ES-I3 (cell line): ENCODE results near the gene PPFIBP1.

ENCODE experiments used
- H3K36me3 ChIP-seq: 2 replicates; pipeline ENCODE4 v1.6.1; 2013; ENCODE audit warnings: mild to moderate bottlenecking, low read length, control low read depth, moderate library complexity; ENCODE audit not compliant: insufficient read depth
- H3K4me1 ChIP-seq: 2 replicates; pipeline ENCODE4 v1.6.1; 2013; ENCODE audit warnings: mild to moderate bottlenecking, control low read depth, low read length; ENCODE audit not compliant: insufficient read depth
- H3K9ac ChIP-seq: 2 replicates; pipeline ENCODE4 v1.6.1; 2013; ENCODE audit warnings: low read depth, mild to moderate bottlenecking, low read length, moderate library complexity
- H3K9me3 ChIP-seq: 2 replicates; pipeline ENCODE4 v1.6.1; 2013; ENCODE audit warnings: mild to moderate bottlenecking, low read length, moderate library complexity; ENCODE audit not compliant: control insufficient read depth, insufficient read depth

PPFIBP1 gene

DNA sequence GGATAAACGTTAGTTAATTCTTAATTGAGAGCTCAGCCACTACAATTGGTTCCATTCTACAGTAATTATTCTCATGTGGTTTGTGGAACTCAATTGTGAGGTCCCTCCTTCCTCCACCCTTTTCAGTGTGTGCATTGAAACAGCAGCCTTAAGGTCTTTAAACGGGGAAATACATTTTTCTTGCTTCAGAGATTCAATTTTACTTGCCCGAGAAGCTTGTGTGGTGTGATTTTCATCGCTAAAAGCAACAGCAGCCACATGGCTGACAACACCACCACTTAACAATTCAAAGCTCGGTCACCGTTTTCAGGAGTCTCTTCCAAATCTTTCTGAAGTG is 733 bp upstream of the PPFIBP1 start:
- H3K9ac ChIP-seq = peak overlapping the region; percentile 84
- peaks cover 23% of the 10 kb centered on the region for H3K4me1 ChIP-seq
- H3K36me3 ChIP-seq = no peaks in the 10 kb centered on the region
- no peaks in the 10 kb centered on the region for H3K9me3 ChIP-seq

GRCh38 chr12:27524494-27524835 is 459 bp downstream of the PPFIBP1 start:
- H3K9ac ChIP-seq = peak overlapping the region; percentile 84
- no peaks in the 10 kb centered on the region for H3K9me3 ChIP-seq
- H3K36me3 ChIP-seq = no peaks in the 10 kb centered on the region
- H3K4me1 ChIP-seq = peaks cover 23% of the 10 kb centered on the region

- Histone ChIP-seq H3K9ac (peak overlapping the region; percentile 84), H3K4me1 (peaks cover 23% of the 10 kb centered on the region), H3K9me3 (no peaks in the 10 kb centered on the region), H3K36me3 (no peaks in the 10 kb centered on the region)
Observed at GRCh38 chr12:27524839-27525753, 1.1 kb downstream of the PPFIBP1 start.

DNA sequence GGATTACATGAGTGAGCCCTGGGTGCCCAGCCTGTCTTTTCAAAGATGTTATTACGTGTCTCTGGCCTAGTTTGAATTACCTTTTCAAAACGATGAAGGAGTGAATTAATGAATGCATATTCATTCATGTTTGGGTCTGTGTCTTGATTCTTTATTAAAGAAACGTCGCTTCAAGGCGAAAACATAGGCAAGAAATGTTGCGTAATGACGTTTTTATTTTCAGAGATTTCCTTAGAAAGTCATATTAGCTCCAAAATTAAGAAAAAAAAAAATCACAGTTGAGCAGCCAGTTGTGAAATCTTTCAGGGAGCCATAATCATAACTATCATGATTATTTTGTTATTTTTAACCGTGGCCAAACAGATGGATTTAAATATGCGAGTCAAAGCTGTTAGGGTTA is 3.5 kb downstream of the PPFIBP1 start:
- peaks cover 12% of the 10 kb centered on the region for H3K4me1 ChIP-seq
- no peaks in the 10 kb centered on the region for H3K9me3 ChIP-seq
- no peak overlapping the region for H3K9ac ChIP-seq
- no peaks in the 10 kb centered on the region for H3K36me3 ChIP-seq

GRCh38 chr12:27528788-27529187 is 4.8 kb downstream of the PPFIBP1 start:
- no peak overlapping the region for H3K9ac ChIP-seq
- peaks cover 12% of the 10 kb centered on the region for H3K4me1 ChIP-seq
- no peaks in the 10 kb centered on the region for H3K36me3 ChIP-seq
- no peaks in the 10 kb centered on the region for H3K9me3 ChIP-seq

GRCh38 chr12:27530157-27530922 is 6.3 kb downstream of the PPFIBP1 start:
- no peaks in the 10 kb centered on the region for H3K36me3 ChIP-seq
- no peaks in the 10 kb centered on the region for H3K9me3 ChIP-seq
- H3K4me1 ChIP-seq = peaks cover 12% of the 10 kb centered on the region
- no peak overlapping the region for H3K9ac ChIP-seq

DNA sequence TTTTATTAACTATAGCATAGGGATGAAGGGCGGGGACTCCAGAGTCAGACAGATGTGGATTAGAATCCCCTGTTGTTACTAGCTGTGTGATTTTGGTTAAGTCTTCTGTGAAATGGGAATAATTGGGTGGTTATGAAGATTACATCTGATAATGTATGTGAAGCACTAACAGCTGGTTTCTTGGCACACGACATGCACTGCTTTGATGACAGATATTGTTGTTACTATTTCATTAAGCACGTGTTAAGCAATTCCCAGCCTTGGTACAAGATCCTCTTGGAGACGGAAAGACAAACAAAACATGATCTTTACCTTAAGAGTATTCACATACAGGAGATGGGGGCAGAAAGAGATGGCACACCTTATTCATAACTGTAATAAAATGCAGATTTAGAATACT is 7.9 kb downstream of the PPFIBP1 start:
- peaks cover 6% of the 10 kb centered on the region; the same call in 1 of the 2 replicates for H3K4me1 ChIP-seq
- H3K36me3 ChIP-seq = no peaks in the 10 kb centered on the region
- H3K9me3 ChIP-seq = no peaks in the 10 kb centered on the region
- no peak overlapping the region for H3K9ac ChIP-seq

GRCh38 chr12:27534060-27534764 is 10.2 kb downstream of the PPFIBP1 start:
- Histone ChIP-seq H3K9ac (no peak overlapping the region), H3K36me3 (no peaks in the 10 kb centered on the region), H3K9me3 (no peaks in the 10 kb centered on the region), H3K4me1 (peaks cover 6% of the 10 kb centered on the region; the same call in 1 of the 2 replicates)

DNA sequence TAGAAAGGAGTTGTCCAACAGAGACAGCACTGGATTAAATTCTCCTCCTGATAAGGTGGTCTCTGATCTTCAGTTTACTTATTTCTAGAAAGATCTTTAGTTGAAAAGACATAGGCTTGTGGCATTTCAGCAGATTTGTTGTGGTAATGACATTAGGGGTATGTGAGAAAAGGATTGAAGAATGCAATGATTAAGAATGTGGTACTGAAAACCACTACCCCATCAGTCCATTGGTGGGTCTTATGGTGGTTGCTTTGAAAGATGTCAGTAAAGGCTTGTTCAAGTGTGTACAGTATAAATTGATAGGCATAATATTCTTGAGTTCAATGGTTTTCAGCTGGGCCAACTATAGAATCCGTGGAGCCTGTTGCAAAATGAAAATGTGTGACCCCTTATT is 10.8 kb downstream of the PPFIBP1 start:
- Histone ChIP-seq H3K36me3 (no peaks in the 10 kb centered on the region), H3K9ac (no peak overlapping the region), H3K9me3 (no peaks in the 10 kb centered on the region), H3K4me1 (peaks cover 6% of the 10 kb centered on the region; the same call in 1 of the 2 replicates)

GRCh38 chr12:27535318-27535717 is 11.3 kb downstream of the PPFIBP1 start:
- H3K9me3 ChIP-seq = no peaks in the 10 kb centered on the region
- no peaks in the 10 kb centered on the region for H3K36me3 ChIP-seq
- no peak overlapping the region for H3K9ac ChIP-seq
- peaks cover 4% of the 10 kb centered on the region; the same call in 1 of the 2 replicates for H3K4me1 ChIP-seq

GRCh38 chr12:27537855-27538675 is 14.1 kb downstream of the PPFIBP1 start:
- Histone ChIP-seq H3K9me3 (no peaks in the 10 kb centered on the region), H3K4me1 (peaks cover 7% of the 10 kb centered on the region; the same call in 1 of the 2 replicates), H3K36me3 (no peaks in the 10 kb centered on the region), H3K9ac (no peak overlapping the region)

GRCh38 chr12:27539191-27539631 is 15.2 kb downstream of the PPFIBP1 start:
- H3K4me1 ChIP-seq = peaks cover 7% of the 10 kb centered on the region; the same call in 1 of the 2 replicates
- H3K9ac ChIP-seq = no peak overlapping the region
- H3K9me3 ChIP-seq = no peaks in the 10 kb centered on the region
- no peaks in the 10 kb centered on the region for H3K36me3 ChIP-seq

DNA sequence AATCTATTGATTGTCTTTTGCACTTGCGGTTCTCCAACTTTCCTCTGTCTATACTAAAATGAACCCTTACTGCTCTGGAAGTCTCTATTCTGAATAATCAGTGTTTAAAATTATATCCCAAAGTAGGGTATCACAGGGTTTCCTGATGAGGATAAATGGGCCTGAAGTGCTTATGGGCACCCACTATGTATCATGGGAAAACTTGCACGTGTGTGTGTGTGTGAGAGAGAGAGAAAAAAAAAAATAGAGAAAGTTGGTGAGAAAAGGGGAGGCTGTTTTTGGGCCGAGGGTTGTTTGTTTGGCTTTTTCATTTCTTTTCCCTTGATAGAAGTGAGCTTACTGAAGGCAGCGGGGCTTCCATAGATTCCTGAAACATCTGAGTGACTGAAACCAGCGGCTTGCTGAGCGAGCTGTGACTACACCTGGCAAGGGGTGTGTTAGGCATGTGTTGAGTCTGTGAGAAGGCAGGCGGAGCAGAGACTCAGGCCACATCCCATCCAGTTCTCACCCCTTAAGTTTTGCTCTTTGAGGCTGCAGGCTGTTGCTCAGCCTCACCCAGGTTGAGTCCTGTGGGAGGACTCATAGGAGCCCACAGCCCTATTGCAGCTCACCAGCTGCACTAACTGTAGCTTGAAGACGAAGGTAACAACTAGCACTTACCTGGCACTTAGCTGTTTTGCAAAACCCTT is 17.2 kb downstream of the PPFIBP1 start:
- no peak overlapping the region for H3K9ac ChIP-seq
- H3K36me3 ChIP-seq = no peaks in the 10 kb centered on the region
- peaks cover 7% of the 10 kb centered on the region; the same call in 1 of the 2 replicates for H3K4me1 ChIP-seq
- H3K9me3 ChIP-seq = no peaks in the 10 kb centered on the region
